PC-3 (cell line): ENCODE data around the gene AP5S1. TPM values are rescaled to one million over a fixed set of nuclear protein-coding genes. Genes with fewer than 3 reads are reported as not detected.
"Not testable (repeated sequence)": the region's sequence is repeated elsewhere in the genome, so short reads cannot be mapped to it uniquely, and the experiment has no call there.

ENCODE experiments used
- ATAC-seq: fragments of 200-7000 bp; cut with Tn5 transposase; 2 replicates; pipeline ENCODE4 v1.9.1; 2020; ENCODE audit warnings: mild to moderate bottlenecking, moderate library complexity
- BruUV-seq: library from RNA; stranded (reverse); fragments of 400-500 nt; replicated peaks from 2 replicates; lab custom pipeline; 2021; lab: Mats Ljungman, UMichigan
- CTCF ChIA-PET: fragments of 300-600 bp; sonication (Branson Sonifier 250); formaldehyde crosslinking; loops from one replicate; lab custom pipeline; 2022; ENCODE audit warnings: antibody characterized with exemption; lab: Charles Lee
- POLR2A ChIA-PET: fragments of 300-600 bp; sonication (Branson Sonifier 250); formaldehyde crosslinking; loops from one replicate; lab custom pipeline; 2022; ENCODE audit warnings: antibody characterized with exemption; ENCODE audit not compliant: unreplicated experiment; lab: Charles Lee
- DNase-seq: peaks from one replicate; pipeline ENCODE4 v3.0.0-alpha.2; 2015
- H2AFZ ChIP-seq: fragments of 300-600 bp; sonication (generic); 2 replicates; pipeline ENCODE4 v1.6.0; 2016; ENCODE audit warnings: antibody characterized with exemption, low read length
- H3F3A ChIP-seq: fragments of 300-600 bp; sonication (generic); one replicate; pipeline ENCODE4 v1.6.0; 2017; ENCODE audit warnings: antibody characterized with exemption, low read length, control low read depth, mild to moderate bottlenecking; ENCODE audit not compliant: unreplicated experiment
- H3K27ac ChIP-seq: fragments of 300-600 bp; sonication (generic); 2 replicates; pipeline ENCODE4 v1.5.1; 2016; ENCODE audit warnings: mild to moderate bottlenecking, low read length
- H3K27me3 ChIP-seq: fragments of 300-600 bp; sonication (generic); 2 replicates; pipeline ENCODE4 v1.6.1; 2016; ENCODE audit warnings: low read length, mixed read lengths
- H3K36me3 ChIP-seq: fragments of 300-600 bp; sonication (generic); 2 replicates; pipeline ENCODE4 v1.6.1; 2016; ENCODE audit warnings: low read depth, mixed run types, low read length, mixed read lengths
- H3K4me1 ChIP-seq: fragments of 300-600 bp; sonication (generic); 2 replicates; pipeline ENCODE4 v1.5.1; 2016; ENCODE audit warnings: low read length; ENCODE audit not compliant: insufficient read depth
- H3K4me2 ChIP-seq: fragments of 300-600 bp; sonication (generic); 2 replicates; pipeline ENCODE4 v1.6.0; 2016; ENCODE audit warnings: low read length
- H3K4me3 ChIP-seq: fragments of 300-600 bp; sonication (generic); 2 replicates; pipeline ENCODE4 v1.5.1; 2016; ENCODE audit warnings: mild to moderate bottlenecking, low read length, mixed read lengths
- H3K79me2 ChIP-seq: fragments of 300-600 bp; sonication (generic); 2 replicates; pipeline ENCODE4 v1.6.1; 2017; ENCODE audit warnings: low read length, mixed read lengths
- H3K9ac ChIP-seq: fragments of 300-600 bp; sonication (generic); 2 replicates; pipeline ENCODE4 v1.6.0; 2016; ENCODE audit warnings: mild to moderate bottlenecking, low read length
- H3K9me2 ChIP-seq: fragments of 300-600 bp; sonication (generic); replicated peaks from 2 replicates; pipeline ENCODE4 v1.6.1; 2016; ENCODE audit warnings: mixed run types, low read length, mixed read lengths
- H3K9me3 ChIP-seq: fragments of 300-600 bp; sonication (generic); 2 replicates; pipeline ENCODE4 v1.6.1; 2016; ENCODE audit warnings: low read length, mixed read lengths
- H4K20me1 ChIP-seq: fragments of 300-600 bp; sonication (generic); 2 replicates; pipeline ENCODE4 v1.6.1; 2016; ENCODE audit warnings: low read length, mixed read lengths
- CTCF ChIP-seq: fragments of 300-600 bp; sonication (generic); conservative IDR thresholded peaks from 2 replicates; pipeline ENCODE4 v1.5.1; 2017; ENCODE audit warnings: antibody characterized with exemption, low read depth, mild to moderate bottlenecking, low read length
- EZH2 ChIP-seq: fragments of 300-600 bp; sonication (generic); IDR thresholded peaks from one replicate; pipeline ENCODE4 v1.6.1; 2017; ENCODE audit warnings: antibody characterized with exemption, mild to moderate bottlenecking, low read length; ENCODE audit not compliant: unreplicated experiment
- EZH2phosphoT487 ChIP-seq: fragments of 300-600 bp; sonication (generic); IDR thresholded peaks from 2 replicates; pipeline ENCODE4 v1.6.1; 2018; ENCODE audit warnings: mild to moderate bottlenecking, antibody characterized with exemption, low read length, borderline replicate concordance
- intact Hi-C: fragments of 100-400 bp; cut with micrococcal nuclease; formaldehyde crosslinking; loops from 2 replicates; pipeline ENCODE4 v1.9.0; 2023
- total RNA-seq: library from RNA; depleted of rRNA; stranded (reverse); fragments of >200 nt; gene quantifications from 2 replicates; pipeline ENCODE4 v1.2.3, GENCODE V29; 2014

Gene AP5S1
- total RNA-seq, 1 experiment from 2014 or later = 31.4 TPM

DNA sequence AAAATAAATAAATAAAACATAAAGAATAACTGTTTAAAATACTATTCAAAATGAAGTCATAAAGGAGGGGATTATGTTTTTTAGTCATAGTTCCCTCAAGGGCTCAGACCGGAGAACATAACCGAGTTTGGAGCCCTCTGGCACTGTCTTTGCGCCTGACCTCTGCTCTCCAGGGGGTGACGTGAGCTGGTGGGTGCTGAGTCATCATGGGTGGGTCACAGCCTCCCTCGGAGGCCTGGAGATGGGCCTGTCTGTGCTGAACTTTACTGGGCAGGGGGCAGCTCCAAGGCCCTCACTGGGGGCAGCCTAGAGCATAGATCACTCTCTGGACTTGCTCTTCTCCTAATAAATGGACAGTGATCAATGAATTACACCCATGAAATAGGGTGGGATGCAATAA, 23.1 kb downstream of the AP5S1 start:
- 0 out of 2 replicates have a peak, but pooled peaks have one; percentile 7 for TF ChIP-seq CTCF
- TF ChIP-seq EZH2phosphoT487 = no peak
- Histone ChIP-seq H3K9ac (peak overlapping the region; percentile 46), H3K27me3 (no peaks in the 10 kb centered on the region), H3K27ac (peak overlapping the region; percentile 79), H3F3A (no peaks in the 10 kb centered on the region), H3K9me2 (no peaks in the 10 kb centered on the region), H3K4me1 (peaks cover 59% of the 10 kb centered on the region), H3K4me2 (peak overlapping the region; percentile 33), H2AFZ (no peak overlapping the region), H3K9me3 (no peaks in the 10 kb centered on the region), H3K4me3 (no peak overlapping the region), H4K20me1 (no peaks in the 10 kb centered on the region), H3K79me2 (peaks cover 23% of the 10 kb centered on the region), H3K36me3 (no peaks in the 10 kb centered on the region)
- ChIA-PET CTCF (interaction anchor here (0.9 kb wide), 1 partner anchor 11 kb away, joined by 6 read pairs; no protein-coding TSS in a partner anchor), POLR2A (no interaction called here)
- DNase-seq (peak; percentile 86), ATAC-seq (peak; percentile 13; the same call in 1 of the 2 replicates)
- BruUV-seq = no TSS peak
- intact Hi-C loops = no loop called here

GRCh38 chr20:3843990-3844619, 23.8 kb downstream of the AP5S1 start:
- H4K20me1 ChIP-seq, BruUV-seq, H2AFZ ChIP-seq, H3K9me3 ChIP-seq, DNase-seq, ATAC-seq, POLR2A ChIA-PET, H3K27me3 ChIP-seq, intact Hi-C loops, H3K4me3 ChIP-seq, H3K36me3 ChIP-seq, H3K9me2 ChIP-seq, H3F3A ChIP-seq: not testable (repeated sequence)
- H3K4me1 ChIP-seq = peaks cover 60% of the 10 kb centered on the region
- peak overlapping the region; percentile 33; the same call in 1 of the 2 replicates for H3K4me2 ChIP-seq
- CTCF ChIA-PET = interaction anchor here (0.9 kb wide), 1 partner anchor 11 kb away, joined by 6 read pairs; no protein-coding TSS in a partner anchor
- H3K27ac ChIP-seq = peak overlapping the region; percentile 79
- H3K9ac ChIP-seq = peak overlapping the region; percentile 42
- H3K79me2 ChIP-seq = peaks cover 29% of the 10 kb centered on the region

DNA sequence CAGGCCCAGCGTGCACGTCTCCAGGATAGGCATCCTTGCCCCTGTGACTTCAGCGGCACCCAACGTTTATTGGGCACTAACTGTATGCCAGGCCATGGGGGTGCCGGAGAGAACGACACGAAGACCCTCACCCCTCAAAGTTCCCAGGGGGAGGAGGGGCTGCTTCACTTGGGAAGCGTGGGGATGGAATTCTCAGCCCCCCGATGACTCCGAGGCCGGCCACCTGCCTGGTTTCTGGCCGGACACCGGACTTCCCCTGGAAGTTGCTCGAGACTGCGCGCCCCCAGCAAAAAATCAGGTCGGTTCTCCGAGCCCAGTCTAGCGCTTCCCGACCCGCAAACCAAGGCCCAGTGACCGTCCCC, 26.0 kb downstream of the AP5S1 start:
- DNase-seq (no peak), ATAC-seq (no peak)
- BruUV-seq = no TSS peak
- H2AFZ ChIP-seq = peak overlapping the region; percentile 86
- H3F3A ChIP-seq = no peaks in the 10 kb centered on the region
- POLR2A ChIA-PET = no interaction called here
- intact Hi-C loops = loop anchor here (2.0 kb wide), 1 partner anchor 26 kb away; the partner anchor contains the start of gene AP5S1
- no peaks in the 10 kb centered on the region for H3K36me3 ChIP-seq
- H3K27me3 ChIP-seq = no peaks in the 10 kb centered on the region
- TF ChIP-seq EZH2 = no peak
- TF ChIP-seq CTCF = no peak
- TF ChIP-seq EZH2phosphoT487 = no peak
- H3K9me2 ChIP-seq = no peaks in the 10 kb centered on the region
- H3K9me3 ChIP-seq = no peaks in the 10 kb centered on the region
- H3K4me2 ChIP-seq = peak overlapping the region; percentile 100
- H3K9ac ChIP-seq = peak overlapping the region; percentile 98
- no peaks in the 10 kb centered on the region for H4K20me1 ChIP-seq
- peak overlapping the region; percentile 94 for H3K4me3 ChIP-seq
- CTCF ChIA-PET = no interaction called here
- H3K4me1 ChIP-seq = peaks cover 50% of the 10 kb centered on the region
- peaks cover 42% of the 10 kb centered on the region for H3K79me2 ChIP-seq
- peak overlapping the region; percentile 94 for H3K27ac ChIP-seq
